Stimulated activated CD4-positive, alpha-beta T cell treated with anti-CD3 and anti-CD28 coated beads, Interleukin-2, amount 100 ng/mL, for 24 hours (primary cell): ENCODE measurements around the gene INKA2.

Experiments used
- DNase-seq, 2 donors: peaks; one replicate each; pipeline ENCODE4 v3.0.0-alpha.2; 2020

INKA2 gene

DNA sequence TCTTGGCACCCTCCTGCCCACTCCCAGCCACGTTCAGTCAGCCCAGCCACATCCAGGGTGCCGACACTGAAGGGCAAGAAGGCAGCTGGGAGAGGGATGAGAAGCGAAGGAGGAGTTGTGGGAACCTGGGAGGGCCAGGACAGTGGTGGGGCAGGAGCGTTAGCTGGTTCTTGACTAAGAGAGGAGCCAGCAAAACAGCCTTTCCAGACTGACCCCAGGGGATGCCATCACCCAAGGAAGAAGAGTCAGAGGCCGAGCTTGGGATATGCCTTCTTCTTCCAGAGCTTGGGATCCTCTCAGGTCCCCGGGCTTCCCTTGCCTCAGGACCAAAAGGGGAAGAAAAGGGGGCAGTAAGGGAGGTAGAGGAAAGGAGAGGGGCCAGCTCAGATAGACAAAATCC is 7.2 kb downstream of the INKA2 start:
- DNase-seq = no peak

- no peak for DNase-seq
Measured at GRCh38 chr1:111730706-111731105, 8.5 kb downstream of the INKA2 start.

DNA sequence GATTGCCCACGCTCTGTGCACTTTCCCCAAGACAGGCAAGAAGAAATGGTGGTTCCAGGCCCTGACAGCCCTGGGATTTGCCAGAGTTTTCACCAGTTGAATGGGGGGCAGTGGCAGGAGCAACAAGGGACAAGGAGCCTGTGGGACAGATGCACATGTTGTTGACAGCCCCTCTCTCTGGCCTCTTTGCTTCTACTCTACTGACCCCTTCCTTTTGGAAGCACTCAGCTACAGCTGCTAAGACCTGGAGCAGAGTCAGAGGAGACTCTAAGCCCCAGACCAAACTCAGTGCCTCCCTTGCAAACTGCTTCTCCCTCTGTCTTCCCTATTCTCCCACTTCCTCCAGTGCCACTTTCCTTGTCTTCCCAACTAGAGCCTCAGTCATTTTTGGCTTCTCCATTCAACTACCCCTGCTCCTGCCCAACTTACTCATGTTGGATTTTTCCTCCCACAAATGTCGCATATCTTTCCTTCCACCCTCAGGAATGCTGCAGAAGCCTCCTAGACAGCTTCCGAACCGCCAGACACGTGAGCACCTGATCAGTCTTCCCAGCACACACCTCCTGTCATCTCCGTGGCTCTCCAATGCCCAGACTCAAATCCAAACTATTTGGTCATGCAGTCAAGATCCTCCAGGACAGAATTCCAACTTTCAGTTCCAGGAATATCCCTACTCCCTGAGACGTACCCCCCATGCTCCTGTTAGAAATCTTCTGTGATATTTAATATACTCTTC is 9.1 kb downstream of the INKA2 start:
- peak in 1 of 2 donors; percentile 9 for DNase-seq

DNA sequence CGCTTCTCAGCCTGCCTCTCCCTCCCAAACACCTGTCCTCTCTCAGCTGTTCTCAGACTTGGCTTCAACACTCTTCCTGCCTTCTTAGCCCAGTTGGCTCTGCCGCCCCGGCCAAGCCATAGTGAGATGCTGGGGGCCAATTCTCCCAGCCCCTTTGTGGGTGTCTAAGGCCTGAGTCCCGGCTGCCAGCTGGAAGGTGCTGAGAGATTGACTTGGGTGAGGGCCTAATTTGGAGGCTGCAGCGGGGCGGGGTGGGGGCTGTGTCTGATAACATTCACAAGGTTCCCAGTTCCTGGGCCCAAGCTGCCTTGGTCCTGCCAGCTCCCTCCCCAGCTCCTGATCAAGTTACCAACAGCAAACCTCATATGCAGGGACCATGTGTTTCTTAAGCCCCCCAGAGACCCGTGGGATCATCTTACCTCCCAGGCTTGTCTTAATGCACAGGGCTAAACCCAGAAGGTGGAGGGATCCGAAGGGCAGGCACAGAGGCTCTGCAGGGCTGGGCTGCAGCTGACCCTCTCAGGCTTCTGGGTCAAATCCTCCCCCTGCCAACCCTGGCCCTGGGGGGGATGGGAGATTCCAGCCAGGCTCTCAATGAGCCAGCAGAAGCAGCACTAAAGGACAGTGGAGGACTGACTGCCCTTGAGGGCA is 9.8 kb downstream of the INKA2 start:
- peak in 1 of 2 donors; percentile 13 for DNase-seq

DNA sequence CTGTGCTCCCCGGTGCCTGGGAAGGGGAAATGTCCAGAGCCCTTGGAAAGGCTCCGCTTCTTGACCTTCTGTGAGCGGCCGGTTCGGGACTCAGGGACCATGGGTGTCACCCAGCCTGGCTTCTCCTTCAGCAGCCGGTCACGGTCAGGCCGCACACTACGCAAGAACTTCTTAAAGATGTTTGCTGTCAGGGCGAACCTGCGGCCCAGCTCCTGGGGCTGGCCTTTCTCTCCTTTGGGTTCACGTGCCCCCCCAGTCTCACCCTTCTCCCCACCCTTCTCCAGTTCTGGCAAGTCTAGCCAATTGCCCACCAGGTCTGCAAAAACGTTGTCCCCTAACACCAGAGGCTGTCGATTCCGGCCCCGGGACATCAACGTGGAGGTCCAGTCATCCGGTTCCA is 12.1 kb downstream of the INKA2 start:
- DNase-seq = peak in 1 of 2 donors; percentile 11

DNA sequence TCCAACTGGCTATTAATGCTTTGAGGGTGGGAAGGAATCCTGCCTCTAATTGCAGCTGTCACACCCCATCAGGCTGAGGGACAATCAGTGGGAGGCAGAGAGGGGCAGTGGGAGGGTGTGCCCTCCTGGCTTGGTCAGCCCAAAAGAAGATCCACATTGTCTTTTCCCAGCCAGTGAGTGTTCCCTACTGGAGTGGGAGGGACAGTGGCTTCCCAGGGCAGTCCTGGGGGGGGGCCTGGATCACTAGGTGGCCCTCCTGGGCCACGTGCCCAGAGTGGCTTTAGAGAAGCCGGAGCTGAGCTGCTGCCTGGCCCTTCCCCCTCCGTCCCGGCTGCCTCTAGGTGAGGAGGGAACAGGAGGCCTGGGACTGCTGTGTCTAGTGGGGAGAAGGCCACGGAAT is 14.0 kb downstream of the INKA2 start:
- DNase-seq = no peak

- no peak for DNase-seq
Measured at GRCh38 chr1:111723871-111724270, 15.3 kb downstream of the INKA2 start.

- no peak for DNase-seq
Measured at GRCh38 chr1:111723091-111723806, 15.9 kb downstream of the INKA2 start.

DNA sequence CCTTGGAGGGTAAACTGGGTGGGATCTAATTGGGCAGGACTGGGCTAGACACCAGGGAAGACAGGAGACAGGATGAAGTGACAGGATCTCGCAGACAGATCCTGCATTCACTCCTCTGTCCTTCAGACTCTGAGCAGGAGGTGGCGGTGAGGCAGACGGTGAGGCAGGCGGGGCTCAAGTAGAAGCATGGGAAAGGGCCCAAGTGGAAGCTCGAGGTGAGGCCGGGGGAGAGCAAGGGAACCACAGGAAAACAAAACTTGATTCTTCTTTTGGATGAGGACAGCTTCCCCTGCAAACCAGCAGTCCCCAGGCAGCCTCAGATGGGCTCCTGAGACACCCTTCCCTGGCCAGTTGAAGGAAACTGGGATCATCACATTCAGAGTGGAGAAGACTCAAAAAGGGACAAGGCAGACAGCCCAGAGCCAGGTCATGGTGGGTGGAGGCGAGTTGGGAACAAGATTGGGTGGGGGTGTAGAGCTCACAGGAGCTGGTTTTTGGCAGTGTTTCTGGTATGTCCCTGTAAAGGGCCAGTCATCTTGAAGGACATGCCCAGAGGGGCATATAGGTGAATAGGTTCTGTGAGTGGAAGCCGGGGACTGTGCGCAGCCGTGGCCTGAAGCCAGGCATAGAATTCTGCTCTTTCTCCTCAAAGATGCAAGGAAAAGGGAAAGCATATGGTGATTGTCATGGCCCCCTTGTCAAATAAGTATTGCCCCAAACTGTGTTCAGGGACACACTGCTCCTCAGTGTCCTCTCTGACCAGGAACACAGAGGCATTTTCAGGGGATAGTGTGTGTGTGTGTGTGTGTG is 18.0 kb downstream of the INKA2 start:
- no peak for DNase-seq

- DNase-seq = no peak
Measured at GRCh38 chr1:111720274-111720976, 18.8 kb downstream of the INKA2 start.

- no peak for DNase-seq
Measured at GRCh38 chr1:111719674-111720132, 19.5 kb downstream of the INKA2 start.

DNA sequence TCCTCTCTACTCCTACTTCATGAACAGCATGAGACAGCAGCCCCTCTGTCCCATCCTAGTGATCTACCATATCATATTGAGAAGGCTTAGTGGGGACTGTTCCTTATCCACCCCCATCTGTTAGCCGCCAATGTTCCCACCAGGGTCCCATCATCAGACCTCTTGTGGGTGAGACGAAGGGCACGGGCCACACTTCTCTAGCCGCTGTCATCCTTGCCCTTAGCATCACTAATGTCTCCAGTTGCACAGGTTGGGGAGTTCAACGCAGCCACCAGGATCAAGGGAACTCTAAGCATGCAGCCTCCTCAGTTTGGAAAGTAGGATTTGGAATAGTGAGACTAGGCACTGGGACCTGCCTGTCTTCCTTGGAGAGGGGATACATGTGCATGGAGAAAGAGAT is 20.1 kb downstream of the INKA2 start:
- DNase-seq = no peak

DNA sequence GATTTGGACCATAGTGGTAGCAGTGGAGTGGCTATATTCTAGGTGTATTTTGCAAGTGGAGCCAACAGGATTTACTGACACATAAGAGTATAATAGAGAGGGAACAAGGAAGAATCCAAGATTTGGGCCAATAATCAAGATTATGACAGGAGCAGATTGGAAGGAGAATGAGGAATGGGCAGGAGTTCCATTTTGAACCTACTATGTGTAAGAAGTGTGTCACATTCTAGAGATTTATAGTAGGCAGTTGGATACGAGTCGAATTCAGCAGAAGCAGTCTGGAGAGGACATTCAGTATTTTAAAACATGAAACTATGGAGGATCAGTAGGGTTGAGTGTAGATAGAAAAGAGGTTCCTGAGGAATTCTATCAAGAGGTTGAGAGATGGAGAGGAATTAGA is 21.7 kb downstream of the INKA2 start:
- DNase-seq = no peak

DNA sequence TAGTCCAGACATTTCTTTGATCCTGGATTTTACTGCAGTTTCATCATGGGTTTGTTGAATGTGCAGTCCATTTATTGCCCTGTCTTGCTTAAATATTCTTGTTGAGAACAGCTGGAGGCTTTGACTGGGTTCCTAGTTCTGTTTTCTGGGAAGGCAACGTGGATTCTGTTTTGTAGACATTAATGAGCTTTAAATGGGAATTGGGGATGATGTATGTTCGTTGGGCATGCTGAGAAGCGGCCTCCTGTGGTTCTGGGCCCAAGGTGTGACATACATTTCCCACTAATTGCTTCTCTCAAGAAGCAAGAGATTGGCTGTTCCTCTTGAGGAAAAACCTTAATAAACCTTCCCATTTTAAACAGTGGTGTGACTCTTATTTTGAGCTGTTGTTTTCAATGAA is 22.9 kb downstream of the INKA2 start:
- DNase-seq = no peak

DNA sequence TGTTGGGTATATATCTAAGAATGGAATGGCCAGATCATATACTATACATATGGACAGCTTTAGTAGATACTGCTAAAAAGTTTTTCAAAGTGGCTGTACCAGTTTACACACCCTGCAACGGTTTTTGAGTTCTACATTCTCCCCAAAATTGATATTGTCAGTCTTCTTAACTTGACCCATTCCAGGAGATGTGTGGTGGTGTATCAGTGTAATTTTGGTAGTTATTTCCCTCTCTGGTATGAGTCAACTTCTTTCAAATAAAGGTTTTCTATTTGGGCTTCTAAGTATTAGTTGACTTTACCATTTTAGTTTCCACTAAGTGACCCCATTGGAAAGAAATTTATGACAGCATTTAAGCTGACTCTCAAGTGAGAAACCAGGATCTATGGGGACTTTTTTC is 29.2 kb downstream of the INKA2 start:
- DNase-seq = no peak

- DNase-seq = no peak
Measured at GRCh38 chr1:111707906-111708305, 31.3 kb downstream of the INKA2 start.

DNA sequence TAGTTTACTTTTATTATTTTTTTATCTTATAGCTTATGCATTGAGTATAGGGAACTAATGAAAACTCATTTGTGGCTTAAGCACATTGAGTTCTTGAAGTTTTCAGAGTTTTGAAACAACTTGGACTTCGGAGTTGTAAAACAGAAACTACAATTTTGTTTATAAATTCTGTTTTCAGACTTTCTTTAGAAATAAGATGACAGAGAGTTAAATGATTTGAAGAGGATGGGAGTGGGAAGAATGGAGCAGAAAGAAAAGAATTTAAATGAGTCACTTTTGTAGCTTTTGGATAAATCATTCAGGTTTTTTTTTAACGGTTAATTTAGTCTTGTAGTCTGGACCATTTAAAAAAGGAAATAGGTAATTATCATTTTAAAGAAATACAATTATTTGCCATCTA is 32.3 kb downstream of the INKA2 start:
- DNase-seq = no peak

DNA sequence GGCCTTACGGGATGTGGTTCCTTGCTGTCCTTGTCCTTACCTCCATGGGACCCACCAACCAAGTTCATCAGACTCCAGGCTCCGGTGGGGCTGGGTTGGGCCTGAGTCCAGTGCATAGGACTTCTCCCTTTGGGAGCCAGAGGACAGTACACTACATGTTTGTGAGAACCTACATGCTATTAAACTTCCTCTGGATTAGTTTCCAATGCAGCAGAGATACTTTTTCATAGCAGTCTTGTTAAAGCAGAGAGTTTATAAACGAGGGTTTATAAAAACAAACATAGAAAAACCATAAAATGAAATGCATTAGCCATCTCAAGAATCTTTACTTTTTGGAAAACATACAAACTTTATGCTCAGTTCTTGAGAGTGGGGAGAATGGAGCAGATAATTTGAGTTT is 33.4 kb downstream of the INKA2 start:
- DNase-seq = no peak

GRCh38 chr1:111704776-111705175 is 34.4 kb downstream of the INKA2 start:
- no peak for DNase-seq

DNA sequence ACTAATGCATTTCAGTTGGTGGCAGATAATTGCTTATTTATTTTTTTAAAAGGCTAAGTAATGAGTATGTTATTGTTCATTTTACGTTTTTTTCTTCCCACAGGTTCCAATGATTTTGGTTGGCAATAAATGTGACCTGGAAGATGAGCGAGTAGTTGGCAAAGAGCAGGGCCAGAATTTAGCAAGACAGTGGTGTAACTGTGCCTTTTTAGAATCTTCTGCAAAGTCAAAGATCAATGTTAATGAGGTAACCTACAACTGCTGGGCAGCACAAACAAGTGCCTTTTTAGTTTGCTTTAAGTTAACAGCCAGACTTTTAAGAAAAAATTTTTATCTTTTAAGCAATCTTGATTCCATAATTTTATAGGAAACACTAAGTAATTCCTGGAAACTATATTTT is 35.0 kb downstream of the INKA2 start:
- no peak for DNase-seq

DNA sequence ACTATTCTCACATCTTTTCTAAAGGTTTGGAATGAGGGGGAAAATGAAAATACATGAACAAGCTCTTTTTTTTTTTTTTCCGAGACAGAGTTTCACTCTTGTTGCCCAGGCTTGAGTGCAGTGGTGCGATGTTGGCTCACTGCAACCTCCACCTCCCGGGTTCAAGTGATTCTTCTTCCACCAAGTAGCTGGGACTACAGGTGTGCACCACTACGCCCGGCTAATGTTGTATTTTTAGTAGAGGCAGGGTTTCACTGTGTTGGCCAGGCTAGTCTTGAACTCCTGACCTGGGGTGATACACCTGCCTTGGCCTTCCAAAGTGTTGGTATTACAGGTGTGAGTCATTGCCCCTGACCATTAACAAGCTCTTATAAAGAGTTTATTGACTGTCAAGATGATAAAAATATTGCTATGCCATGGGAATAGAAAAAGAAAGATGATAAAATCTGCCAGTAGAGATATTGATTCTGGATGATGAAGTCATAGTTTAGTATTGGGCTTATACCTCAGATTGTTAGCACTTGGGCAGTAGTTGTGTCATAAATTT is 36.6 kb downstream of the INKA2 start:
- no peak for DNase-seq

- DNase-seq = no peak
Measured at GRCh38 chr1:111699268-111699667, 39.9 kb downstream of the INKA2 start.
